ENCODE measurements around the gene CCRL2. TPM values are rescaled to one million over a fixed set of nuclear protein-coding genes. Genes with fewer than 3 reads are reported as not detected.

Gene CCRL2
- total and polyA plus RNA-seq, 2 donors (not counting 1 experiment from before 2014, with no cell fraction given), result 0.33 to 3.7 TPM

- Histone ChIP-seq H4K20me1 (ENCODE audit: control insufficient read depth, extremely low read depth, insufficient read depth, low read length) (no peaks in the 10 kb centered on the region), H3K27ac (ENCODE audit: insufficient read depth, low read length) (no peak overlapping the region), H2AFZ (ENCODE audit: low read length) (no peak overlapping the region), H3K9me3 (ENCODE audit: control insufficient read depth, insufficient read depth, low read depth, low read length) (no peaks in the 10 kb centered on the region), H3K9ac (ENCODE audit: insufficient read depth, low read length) (no peak overlapping the region), H3K4me3 (replicated peaks in 1 of 4; ENCODE audit: control extremely low read depth in 1 of 4, insufficient read depth in 1 of 4, low read depth in 3 of 4, low read length in 4 of 4) (no peak overlapping the region), H3K36me3 (ENCODE audit: control insufficient read depth, insufficient read depth, low read length) (no peaks in the 10 kb centered on the region), H3K79me2 (ENCODE audit: control insufficient read depth, insufficient read depth, low read length) (no peaks in the 10 kb centered on the region), H3K4me2 (ENCODE audit: extremely low read depth, insufficient read depth, low read length) (no peak overlapping the region), H3K4me1 (ENCODE audit: control insufficient read depth, extremely low read depth, insufficient read depth, low read length) (no peaks in the 10 kb centered on the region), H3K27me3 (ENCODE audit: control insufficient read depth, insufficient read depth, low read length) (peaks cover 13% of the 10 kb centered on the region)
- TF ChIP-seq CTCF (conservative IDR thresholded peaks at IDR 0.05 in 1 of 2, IDR thresholded peaks at IDR 0.05 in 1 of 2; ENCODE audit: low read depth in 1 of 2, low read length in 2 of 2) (no peak), EZH2 (IDR thresholded peaks at IDR 0.05; ENCODE audit: low read length, missing control alignments) (no peak)
- no peak for DNase-seq (ENCODE audit: low read depth in 2 of 2)
Measured at GRCh38 chr3:46447228-46447985, 40.3 kb downstream of the CCRL2 start.

DNA sequence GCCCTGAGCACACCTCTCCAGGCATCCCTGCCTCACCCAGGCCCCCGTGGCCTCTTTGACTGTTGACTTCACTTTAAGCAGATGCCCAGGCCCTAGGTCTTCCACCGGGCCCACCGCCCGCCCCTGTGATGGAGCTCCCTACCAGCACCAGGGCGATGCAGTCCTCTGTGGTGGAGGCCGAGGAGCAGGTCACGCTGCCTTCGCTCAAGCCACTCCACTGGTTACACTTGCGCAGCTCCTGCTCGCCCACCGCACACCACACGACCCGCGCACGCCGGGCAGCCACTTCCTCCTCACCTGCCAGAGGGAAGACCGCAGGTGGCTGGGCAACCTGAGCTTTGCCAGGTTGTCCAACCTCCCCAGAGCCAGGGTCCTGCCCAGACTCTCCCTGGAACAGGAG is 41.7 kb downstream of the CCRL2 start:
- Histone ChIP-seq H3K27me3 (ENCODE audit: control insufficient read depth, insufficient read depth, low read length) (peaks cover 12% of the 10 kb centered on the region), H3K4me2 (ENCODE audit: extremely low read depth, insufficient read depth, low read length) (no peak overlapping the region), H3K79me2 (ENCODE audit: control insufficient read depth, insufficient read depth, low read length) (no peaks in the 10 kb centered on the region), H3K4me3 (replicated peaks in 1 of 4; ENCODE audit: control extremely low read depth in 1 of 4, insufficient read depth in 1 of 4, low read depth in 3 of 4, low read length in 4 of 4) (no peak overlapping the region), H3K27ac (ENCODE audit: insufficient read depth, low read length) (no peak overlapping the region), H2AFZ (ENCODE audit: low read length) (no peak overlapping the region), H4K20me1 (ENCODE audit: control insufficient read depth, extremely low read depth, insufficient read depth, low read length) (no peaks in the 10 kb centered on the region), H3K4me1 (ENCODE audit: control insufficient read depth, extremely low read depth, insufficient read depth, low read length) (no peaks in the 10 kb centered on the region), H3K36me3 (ENCODE audit: control insufficient read depth, insufficient read depth, low read length) (no peaks in the 10 kb centered on the region), H3K9ac (ENCODE audit: insufficient read depth, low read length) (no peak overlapping the region), H3K9me3 (ENCODE audit: control insufficient read depth, insufficient read depth, low read depth, low read length) (no peaks in the 10 kb centered on the region)
- TF ChIP-seq CTCF (conservative IDR thresholded peaks at IDR 0.05 in 1 of 2, IDR thresholded peaks at IDR 0.05 in 1 of 2; ENCODE audit: low read depth in 1 of 2, low read length in 2 of 2), result no peak
- TF ChIP-seq EZH2 (IDR thresholded peaks at IDR 0.05; ENCODE audit: low read length, missing control alignments), result no peak
- no peak for DNase-seq (ENCODE audit: low read depth in 2 of 2)

GRCh38 chr3:46449755-46450552 is 42.9 kb downstream of the CCRL2 start:
- DNase-seq (ENCODE audit: low read depth in 2 of 2), result peak; percentile 3 to 12
- Histone ChIP-seq H3K36me3 (ENCODE audit: control insufficient read depth, insufficient read depth, low read length) (no peaks in the 10 kb centered on the region), H3K4me1 (ENCODE audit: control insufficient read depth, extremely low read depth, insufficient read depth, low read length) (no peaks in the 10 kb centered on the region), H3K9ac (ENCODE audit: insufficient read depth, low read length) (no peak overlapping the region), H3K27ac (ENCODE audit: insufficient read depth, low read length) (no peak overlapping the region), H3K4me3 (replicated peaks in 1 of 4; ENCODE audit: control extremely low read depth in 1 of 4, insufficient read depth in 1 of 4, low read depth in 3 of 4, low read length in 4 of 4) (no peak overlapping the region), H3K79me2 (ENCODE audit: control insufficient read depth, insufficient read depth, low read length) (no peaks in the 10 kb centered on the region), H4K20me1 (ENCODE audit: control insufficient read depth, extremely low read depth, insufficient read depth, low read length) (no peaks in the 10 kb centered on the region), H2AFZ (ENCODE audit: low read length) (no peak overlapping the region), H3K9me3 (ENCODE audit: control insufficient read depth, insufficient read depth, low read depth, low read length) (no peaks in the 10 kb centered on the region), H3K27me3 (ENCODE audit: control insufficient read depth, insufficient read depth, low read length) (peaks cover 12% of the 10 kb centered on the region), H3K4me2 (ENCODE audit: extremely low read depth, insufficient read depth, low read length) (no peak overlapping the region)
- TF ChIP-seq EZH2 (IDR thresholded peaks at IDR 0.05; ENCODE audit: low read length, missing control alignments) (no peak), CTCF (conservative IDR thresholded peaks at IDR 0.05 in 1 of 2, IDR thresholded peaks at IDR 0.05 in 1 of 2; ENCODE audit: low read depth in 1 of 2, low read length in 2 of 2) (peak; percentile 50 to 73)
